ENCODE results near the gene FUZ. TPM values are rescaled to one million over a fixed set of nuclear protein-coding genes. Genes with fewer than 3 reads are reported as not detected.

The FUZ gene
- total and polyA plus RNA-seq, 2 of the 8 experiments (the other 6 are each of a cell fraction or from before 2014, with no cell fraction given), result 28.4 to 33.9 TPM

DNA sequence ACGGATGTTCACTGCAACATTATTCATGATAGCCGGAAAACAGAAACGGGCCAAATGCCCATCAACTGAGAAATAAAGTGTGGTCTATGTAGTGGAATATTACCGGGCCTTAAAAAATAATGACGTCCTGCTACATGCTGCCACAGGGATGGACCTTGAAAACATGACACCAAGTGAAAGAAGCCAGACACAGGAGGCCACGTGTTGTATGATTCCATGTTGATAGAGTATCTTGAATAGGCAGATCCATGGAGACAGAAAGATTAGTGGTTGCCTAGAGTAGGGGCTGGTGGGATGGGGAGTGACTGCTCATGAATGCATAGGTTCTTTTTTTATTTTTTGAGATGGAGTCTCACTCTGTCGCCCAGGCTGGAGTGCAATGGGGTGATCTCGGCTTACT is 42.6 kb downstream of the FUZ start:
- no peak overlapping the region for H3K27ac ChIP-seq (ENCODE audit: low read depth, low read length)
- no peak overlapping the region for H3K14ac ChIP-seq (ENCODE audit: insufficient read length)
- H2BK5ac ChIP-seq (ENCODE audit: low read depth, low read length), result no peak overlapping the region
- no peak overlapping the region for H3K4me3 ChIP-seq (ENCODE audit: extremely low read depth in 1 of 4, insufficient read depth in 2 of 4, low read depth in 3 of 4, low read length in 4 of 4)
- H4K91ac ChIP-seq (replicated peaks; ENCODE audit: insufficient read length, low read length), result no peak overlapping the region
- no peak overlapping the region for H2BK15ac ChIP-seq (ENCODE audit: low read length)
- H3K9me3 ChIP-seq (ENCODE audit: insufficient read depth in 2 of 2, low read depth in 1 of 2, low read length in 1 of 2), result no peaks in the 10 kb centered on the region
- H3K36me3 ChIP-seq (ENCODE audit: control insufficient read depth in 2 of 4, insufficient read depth in 4 of 4, low read length in 3 of 4), result no peaks in the 10 kb centered on the region; a peak in 1 of 8 replicates
- ChIA-PET CTCF (ENCODE audit: partially characterized antibody) (no interaction called here), POLR2A (ENCODE audit: partially characterized antibody) (interaction anchor here (0.9 kb wide), 1 partner anchor 23 kb away, joined by 4 read pairs; no protein-coding TSS in a partner anchor)
- H4K20me1 ChIP-seq (replicated peaks in 1 of 2; ENCODE audit: control insufficient read depth in 1 of 2, insufficient read depth in 2 of 2, low read length in 2 of 2), result peaks cover 2 to 7% of the 10 kb centered on the region in 2 experiments
- no peak overlapping the region for H3K4ac ChIP-seq (replicated peaks; ENCODE audit: insufficient read length, low read depth, low read length)
- H2BK120ac ChIP-seq (replicated peaks; ENCODE audit: low read depth, low read length), result no peak overlapping the region
- H2AFZ ChIP-seq (ENCODE audit: low read length), result no peak overlapping the region
- no peak overlapping the region for H2BK20ac ChIP-seq (ENCODE audit: low read length)
- H3K79me2 ChIP-seq (ENCODE audit: control insufficient read depth in 1 of 2, insufficient read depth in 2 of 2, low read length in 2 of 2), result peaks cover 0 to 24% of the 10 kb centered on the region in 2 experiments; a peak in 2 of 4 replicates
- H3K56ac ChIP-seq (replicated peaks; ENCODE audit: insufficient read length, low read depth, low read length), result no peak overlapping the region
- H2BK12ac ChIP-seq (ENCODE audit: low read depth, low read length), result no peak overlapping the region
- H3K23me2 ChIP-seq (ENCODE audit: low read depth, low read length), result peaks cover 11% of the 10 kb centered on the region
- H3K4me1 ChIP-seq (replicated peaks in 1 of 4; ENCODE audit: control insufficient read depth in 3 of 4, insufficient read depth in 4 of 4, low read length in 3 of 4), result peaks cover 0 to 7% (median 2%) of the 10 kb centered on the region in 4 experiments; a peak in 4 of 7 replicates
- H3K27me3 ChIP-seq (replicated peaks in 1 of 4; ENCODE audit: control insufficient read depth in 3 of 4, extremely low read depth in 1 of 4, insufficient read depth in 3 of 4, low read length in 3 of 4), result no peaks in the 10 kb centered on the region
- H4K5ac ChIP-seq (ENCODE audit: insufficient read length, low read depth, low read length), result no peak overlapping the region
- H3K79me1 ChIP-seq (ENCODE audit: low read depth, low read length), result peaks cover 30% of the 10 kb centered on the region
- no peak overlapping the region; a peak in 1 of 7 replicates for H3K9ac ChIP-seq (replicated peaks in 1 of 4; ENCODE audit: extremely low read depth in 1 of 4, low read depth in 3 of 4, low read length in 3 of 4)
- no peak overlapping the region for H2AK5ac ChIP-seq (ENCODE audit: low read depth, low read length)
- no peak overlapping the region for H3K23ac ChIP-seq (ENCODE audit: insufficient read length)
- DNase-seq (ENCODE audit: low read depth in 1 of 2, low spot score in 2 of 2) (no peak), FAIRE-seq (no peak)
- WGBS, 2 experiments (ENCODE audit: extremely low coverage in 1 of 2, insufficient coverage in 1 of 2, insufficient read length in 1 of 2, insufficient replicate concordance in 2 of 2, low coverage in 1 of 2, low lambda C conversion rate in 2 of 2, missing lambda C conversion rate in 1 of 2), result 93% methylated on average over 8 of the region's 8 CpGs; no CpG with 5 or more reads in 1 of the 2 experiments
- no peak overlapping the region for H4K8ac ChIP-seq (ENCODE audit: extremely low read depth, insufficient read depth, low read length)
- H3K18ac ChIP-seq (ENCODE audit: extremely low read depth, low read length), result no peak overlapping the region
- no peak overlapping the region for H3K4me2 ChIP-seq (ENCODE audit: insufficient read depth in 1 of 2, low read depth in 2 of 2, low read length in 2 of 2)
- TF ChIP-seq YY1 (IDR thresholded peaks at IDR 0.05; ENCODE audit: low read depth, low read length) (no peak), JUND (IDR thresholded peaks at IDR 0.05; ENCODE audit: low read length) (no peak), SUZ12 (IDR thresholded peaks at IDR 0.05; ENCODE audit: low read length) (no peak), ASH2L (IDR thresholded peaks at IDR 0.05; ENCODE audit: low read length) (no peak), SP4 (IDR thresholded peaks at IDR 0.05; ENCODE audit: low read length) (no peak), SIN3A (conservative IDR thresholded peaks at IDR 0.05 in 1 of 2, IDR thresholded peaks at IDR 0.05 in 1 of 2; ENCODE audit: low read depth in 1 of 2, low read length in 2 of 2) (no peak), KDM4A (IDR thresholded peaks at IDR 0.05; ENCODE audit: low read depth, low read length, severe bottlenecking) (no peak), SAP30 (IDR thresholded peaks at IDR 0.05; ENCODE audit: insufficient read depth, insufficient replicate concordance, low read length) (no peak), TAF1 (IDR thresholded peaks at IDR 0.05; ENCODE audit: low read depth, low read length) (no peak), NRF1 (IDR thresholded peaks at IDR 0.05; ENCODE audit: low read depth, low read length) (no peak), KDM5A (IDR thresholded peaks at IDR 0.05; ENCODE audit: low read length) (no peak), POLR2A (IDR thresholded peaks at IDR 0.05; ENCODE audit: control extremely low read depth in 1 of 2, low read depth in 2 of 2, low read length in 2 of 2) (no peak), CTBP2 (IDR thresholded peaks at IDR 0.05; ENCODE audit: borderline replicate concordance, insufficient read depth, insufficient read length, low read length) (no peak)
- TF ChIP-seq, protein P1, sequence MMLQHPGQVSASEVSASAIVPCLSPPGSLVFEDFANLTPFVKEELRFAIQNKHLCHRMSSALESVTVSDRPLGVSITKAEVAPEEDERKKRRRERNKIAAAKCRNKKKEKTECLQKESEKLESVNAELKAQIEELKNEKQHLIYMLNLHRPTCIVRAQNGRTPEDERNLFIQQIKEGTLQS (IDR thresholded peaks at IDR 0.05; ENCODE audit: insufficient read depth, low read depth, low read length), result no peak

All from H1 (cell line).